ENCODE results near the gene GRID1.

GRID1 gene

DNA sequence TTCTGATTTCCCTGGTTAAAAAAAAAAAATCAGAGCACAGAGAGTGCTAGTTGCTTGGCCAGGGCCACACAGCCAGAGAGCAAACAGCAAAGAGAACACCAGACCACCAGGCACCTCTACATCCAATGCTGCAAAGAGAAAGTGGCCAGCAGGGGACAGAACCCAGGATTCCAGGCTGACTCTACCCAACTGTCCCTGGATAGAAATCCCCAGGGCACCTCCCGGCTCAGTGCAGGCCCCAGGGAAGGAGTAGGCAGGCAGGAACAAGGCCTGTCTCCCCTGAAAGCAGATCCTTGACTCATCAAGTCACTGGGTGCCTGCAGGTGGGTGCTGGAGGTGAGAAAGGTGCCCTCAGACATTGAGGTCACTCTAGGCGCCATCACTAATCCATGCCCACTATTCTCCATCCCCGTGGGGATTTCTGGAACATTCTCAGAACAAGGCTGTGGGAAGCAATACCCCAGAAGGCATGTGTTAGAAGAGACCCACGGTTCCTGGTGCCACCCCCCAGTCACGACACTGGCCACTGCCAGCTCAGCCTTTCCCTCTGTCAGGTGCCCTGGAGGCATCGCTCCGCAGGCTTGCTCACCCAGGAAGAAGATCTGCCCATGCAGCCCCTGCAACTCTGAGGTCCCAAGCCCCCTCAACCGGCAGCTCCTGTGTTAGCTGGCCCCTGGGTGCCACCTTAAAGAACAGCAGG is 154.8 kb downstream of the GRID1 start:
- TF ChIP-seq, protein P1, sequence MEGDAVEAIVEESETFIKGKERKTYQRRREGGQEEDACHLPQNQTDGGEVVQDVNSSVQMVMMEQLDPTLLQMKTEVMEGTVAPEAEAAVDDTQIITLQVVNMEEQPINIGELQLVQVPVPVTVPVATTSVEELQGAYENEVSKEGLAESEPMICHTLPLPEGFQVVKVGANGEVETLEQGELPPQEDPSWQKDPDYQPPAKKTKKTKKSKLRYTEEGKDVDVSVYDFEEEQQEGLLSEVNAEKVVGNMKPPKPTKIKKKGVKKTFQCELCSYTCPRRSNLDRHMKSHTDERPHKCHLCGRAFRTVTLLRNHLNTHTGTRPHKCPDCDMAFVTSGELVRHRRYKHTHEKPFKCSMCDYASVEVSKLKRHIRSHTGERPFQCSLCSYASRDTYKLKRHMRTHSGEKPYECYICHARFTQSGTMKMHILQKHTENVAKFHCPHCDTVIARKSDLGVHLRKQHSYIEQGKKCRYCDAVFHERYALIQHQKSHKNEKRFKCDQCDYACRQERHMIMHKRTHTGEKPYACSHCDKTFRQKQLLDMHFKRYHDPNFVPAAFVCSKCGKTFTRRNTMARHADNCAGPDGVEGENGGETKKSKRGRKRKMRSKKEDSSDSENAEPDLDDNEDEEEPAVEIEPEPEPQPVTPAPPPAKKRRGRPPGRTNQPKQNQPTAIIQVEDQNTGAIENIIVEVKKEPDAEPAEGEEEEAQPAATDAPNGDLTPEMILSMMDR (IDR thresholded peaks at IDR 0.05; ENCODE audit: control insufficient read depth, extremely low read depth, insufficient read depth): no peak
- H3K4me3 ChIP-seq (ENCODE audit: low read depth, low read length): no peak overlapping the region
- no peak for DNase-seq (ENCODE audit: low read depth)

DNA sequence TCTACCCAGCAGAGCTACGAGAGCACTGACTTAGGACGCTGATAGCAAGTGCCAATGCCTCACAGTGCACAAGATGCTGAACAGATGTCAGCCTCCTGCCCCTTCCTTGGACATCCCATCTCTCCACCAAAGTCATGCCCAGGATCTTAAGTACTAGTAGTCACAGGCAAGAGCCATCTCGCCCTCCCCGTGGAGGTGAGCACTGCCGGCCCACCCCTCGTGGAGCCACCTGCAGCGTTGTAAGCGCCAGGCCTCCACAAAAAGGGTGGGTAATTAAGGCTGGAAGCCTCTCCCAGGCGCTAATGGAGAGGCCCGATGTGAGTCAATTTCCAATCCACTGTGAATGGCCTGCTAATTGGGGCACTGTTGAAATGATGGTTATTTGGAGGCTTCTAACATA is 156.2 kb downstream of the GRID1 start:
- H3K4me3 ChIP-seq (ENCODE audit: low read depth, low read length): no peak overlapping the region
- TF ChIP-seq, protein P1 (IDR thresholded peaks at IDR 0.05; ENCODE audit: control insufficient read depth, extremely low read depth, insufficient read depth): no peak
- DNase-seq (ENCODE audit: low read depth): no peak

DNA sequence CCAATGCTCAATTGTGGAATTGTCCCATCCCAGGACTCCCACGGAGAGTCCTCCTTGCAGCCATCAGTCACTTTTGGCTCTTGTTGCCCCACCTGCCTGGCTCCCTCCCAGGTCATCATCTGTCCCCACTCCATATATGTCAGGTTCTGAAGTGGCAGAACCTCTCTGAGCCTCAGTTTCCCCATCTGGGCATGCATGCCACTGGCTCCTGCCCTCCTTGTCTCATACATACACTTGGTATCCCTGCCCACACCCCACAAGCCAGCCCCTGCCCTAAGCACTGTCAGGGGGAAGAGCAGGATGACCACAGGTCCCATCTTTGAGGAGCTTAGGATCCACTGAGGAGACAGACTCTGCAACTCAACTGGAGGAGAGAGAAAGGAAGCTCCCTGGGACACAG is 156.9 kb downstream of the GRID1 start:
- DNase-seq (ENCODE audit: low read depth): no peak
- H3K4me3 ChIP-seq (ENCODE audit: low read depth, low read length): no peak overlapping the region
- TF ChIP-seq, protein P1 (IDR thresholded peaks at IDR 0.05; ENCODE audit: control insufficient read depth, extremely low read depth, insufficient read depth): no peak

DNA sequence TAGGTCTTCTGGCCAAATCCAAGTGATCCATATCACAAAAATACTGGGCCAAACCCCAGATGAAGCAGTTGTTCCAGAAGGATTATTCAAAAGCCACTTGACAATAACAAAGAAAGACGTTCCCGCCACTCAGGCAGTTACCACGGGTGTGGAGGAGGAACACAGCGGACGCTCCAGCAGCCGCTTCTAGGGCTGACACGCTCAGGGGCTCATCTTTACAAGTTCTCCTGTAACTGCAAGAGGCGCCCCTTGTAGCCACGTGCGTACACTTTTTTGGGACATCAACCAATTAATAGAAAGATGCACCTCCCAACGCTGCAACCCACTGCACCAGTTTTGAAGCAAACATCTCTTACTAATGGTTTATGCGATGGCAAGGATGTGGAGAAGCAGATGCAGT is 159.4 kb downstream of the GRID1 start:
- no peak overlapping the region for H3K4me3 ChIP-seq (ENCODE audit: low read depth, low read length)
- no peak for DNase-seq (ENCODE audit: low read depth)
- TF ChIP-seq, protein P1 (IDR thresholded peaks at IDR 0.05; ENCODE audit: control insufficient read depth, extremely low read depth, insufficient read depth): no peak

DNA sequence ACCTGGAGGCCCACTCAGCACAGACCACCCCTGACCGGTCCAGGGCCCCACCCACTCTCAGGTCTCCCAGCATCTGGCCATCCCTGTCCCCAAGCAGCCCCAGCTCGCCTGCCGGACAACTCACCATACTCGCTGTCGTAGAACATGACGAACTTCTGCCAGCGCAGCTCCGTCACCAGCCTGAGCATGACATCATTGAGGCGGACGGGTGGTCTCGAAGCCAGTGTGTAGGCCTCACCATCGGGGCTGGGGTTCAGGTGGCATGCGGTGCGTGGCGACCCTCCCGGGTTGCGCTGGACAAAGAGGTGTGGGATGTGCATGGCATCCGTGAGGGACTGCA is 160.4 kb downstream of the GRID1 start:
- no peak overlapping the region for H3K4me3 ChIP-seq (ENCODE audit: low read depth, low read length)
- DNase-seq (ENCODE audit: low read depth): no peak
- TF ChIP-seq, protein P1 (IDR thresholded peaks at IDR 0.05; ENCODE audit: control insufficient read depth, extremely low read depth, insufficient read depth): no peak

DNA sequence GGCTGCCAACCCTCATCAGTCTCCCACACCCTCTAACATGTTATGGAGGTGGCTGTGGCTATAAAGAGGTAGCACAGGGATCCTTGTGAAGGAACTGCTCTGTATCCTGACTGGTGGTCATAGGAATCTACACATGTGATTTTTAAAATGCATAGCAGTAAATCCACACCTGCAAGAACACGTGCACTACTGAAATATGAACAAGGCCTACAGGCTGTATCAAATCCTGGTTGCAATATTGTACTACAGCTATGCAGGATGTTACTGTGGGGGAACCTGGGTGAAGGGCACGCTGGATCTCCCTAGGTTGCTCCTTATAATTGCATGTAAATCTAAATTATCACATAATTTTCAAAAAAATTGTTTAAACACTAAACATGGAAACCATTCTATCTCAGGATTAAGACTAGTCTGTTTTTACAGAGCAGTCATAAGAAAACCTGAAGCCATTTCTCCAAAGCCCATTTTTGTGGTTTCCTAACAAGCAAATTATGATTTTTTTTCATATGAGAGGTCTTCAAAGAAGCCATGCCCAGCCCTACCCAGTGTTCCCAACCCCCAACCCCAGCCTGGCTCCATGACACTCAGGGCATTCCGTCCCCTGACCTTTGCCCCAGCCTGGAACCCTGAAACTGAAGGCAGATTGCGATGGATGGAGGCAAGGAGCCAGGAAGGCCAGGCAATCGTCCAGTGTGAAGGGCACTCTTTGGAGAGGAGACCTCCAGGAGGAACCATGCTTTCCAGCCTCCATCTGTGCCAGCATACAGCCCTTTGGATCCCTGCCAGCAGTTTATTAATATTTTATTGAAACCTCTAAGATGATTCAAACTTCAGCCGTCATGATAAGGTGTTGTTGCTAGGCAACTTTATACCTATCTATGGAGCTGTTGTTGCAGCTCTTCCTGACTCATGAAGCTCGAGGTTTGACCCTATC is 161.0 kb downstream of the GRID1 start:
- no peak overlapping the region for H3K4me3 ChIP-seq (ENCODE audit: low read depth, low read length)
- TF ChIP-seq, protein P1 (IDR thresholded peaks at IDR 0.05; ENCODE audit: control insufficient read depth, extremely low read depth, insufficient read depth): no peak
- no peak for DNase-seq (ENCODE audit: low read depth)
